Panc1 (cell line): ENCODE data around the gene PPP2R3A. TPM values are rescaled to one million over a fixed set of nuclear protein-coding genes. Genes with fewer than 3 reads are reported as not detected.

ENCODE experiments used
- ATAC-seq: fragments of 200-7000 bp; cut with Tn5 transposase; 2 replicates; pipeline ENCODE4 v1.9.1; 2020; ENCODE audit warnings: mild to moderate bottlenecking, moderate library complexity
- BruUV-seq: library from RNA; stranded (reverse); fragments of 400-500 nt; replicated peaks from 2 replicates; lab custom pipeline; 2021; lab: Mats Ljungman, UMichigan
- CTCF ChIA-PET: fragments of 300-600 bp; sonication (Branson Sonifier 250); formaldehyde crosslinking; loops from one replicate; lab custom pipeline; 2022; ENCODE audit warnings: antibody characterized with exemption; lab: Charles Lee
- POLR2A ChIA-PET: fragments of 300-600 bp; sonication (Branson Sonifier 250); formaldehyde crosslinking; loops from one replicate; lab custom pipeline; 2022; ENCODE audit warnings: antibody characterized with exemption; lab: Charles Lee
- DNase-seq: peaks from one replicate; pipeline ENCODE4 v3.0.0-alpha.2; 2010; ENCODE audit warnings: low read depth, low spot score
- H3K27ac ChIP-seq: 2 replicates; pipeline ENCODE4 v1.5.1; 2011; ENCODE audit warnings: mild to moderate bottlenecking, low read length, inconsistent platforms
- H3K27me3 ChIP-seq: fragments of 200-500 bp; sonication (Bioruptor generic); 2 replicates; pipeline ENCODE4 v1.6.0; 2014; ENCODE audit warnings: low read length, inconsistent platforms; ENCODE audit not compliant: control insufficient read depth, insufficient read depth
- H3K36me3 ChIP-seq: fragments of 200-500 bp; sonication (Bioruptor generic); 2 replicates; pipeline ENCODE4 v1.5.1; 2014; ENCODE audit warnings: inconsistent platforms, mild to moderate bottlenecking, low read length, moderate library complexity; ENCODE audit not compliant: control insufficient read depth, insufficient read depth
- H3K4me1 ChIP-seq: 2 replicates; pipeline ENCODE4 v1.5.1; 2011; ENCODE audit warnings: inconsistent platforms, mild to moderate bottlenecking, low read length, moderate library complexity; ENCODE audit not compliant: control insufficient read depth, insufficient read depth
- H3K4me3 ChIP-seq, 2 experiments: 2 replicates each; pipeline ENCODE4 v1.5.1; 2011 to 2012; ENCODE audit warnings: low read depth in 2 of 2, low read length in 2 of 2, mild to moderate bottlenecking in 2 of 2, inconsistent platforms in 1 of 2, moderate library complexity in 1 of 2
- H3K9me3 ChIP-seq: fragments of 200-500 bp; sonication (Bioruptor generic); 2 replicates; pipeline ENCODE4 v1.5.1; 2014; ENCODE audit warnings: low read depth, mild to moderate bottlenecking, inconsistent platforms, low read length, moderate library complexity; ENCODE audit not compliant: control insufficient read depth, insufficient read depth
- POLR2AphosphoS5 ChIP-seq: IDR thresholded peaks from 2 replicates; pipeline ENCODE4 v1.6.1; 2012; ENCODE audit warnings: mild to moderate bottlenecking, low read depth, low read length, moderate library complexity
- SIN3A ChIP-seq: IDR thresholded peaks from 2 replicates; pipeline ENCODE4 v1.6.1; 2012; ENCODE audit warnings: low read depth, mild to moderate bottlenecking, low read length, moderate library complexity, borderline replicate concordance; ENCODE audit not compliant: insufficient read depth
- TCF7L2 ChIP-seq: IDR thresholded peaks from 2 replicates; pipeline ENCODE4 v1.6.1; 2011; ENCODE audit warnings: mild to moderate bottlenecking, low read depth, low read length, inconsistent platforms
- in situ Hi-C: cut with HindIII; loops from 2 replicates; pipeline ENCODE4 v1.10.0; 2016; ENCODE audit warnings: low sequenced_read_pairs, low pct_unique_long_range_greater_than_20kb
- intact Hi-C: fragments of 100-400 bp; cut with micrococcal nuclease; formaldehyde crosslinking; loops from one replicate; pipeline ENCODE4 v1.10.0; 2022; ENCODE audit not compliant: unreplicated experiment
- total RNA-seq: library from RNA; stranded (reverse); gene quantifications from one replicate; pipeline ENCODE4 v1.2.1, GENCODE V29; 2021; ENCODE audit not compliant: unreplicated experiment
- TF ChIP-seq, protein P1 (sequence below): fragments of 450-650 bp; IDR thresholded peaks from 2 replicates; pipeline ENCODE4 v1.5.1; 2017; ENCODE audit warnings: mild to moderate bottlenecking
- TF ChIP-seq, protein P2 (sequence below), 2 experiments: IDR thresholded peaks; 2 replicates each; pipeline ENCODE4 v1.6.1; 2011 to 2012; ENCODE audit warnings: low read depth in 2 of 2, control low read depth in 1 of 2, low read length in 1 of 2, mild to moderate bottlenecking in 1 of 2, moderate library complexity in 1 of 2; ENCODE audit not compliant: insufficient read depth in 1 of 2

The PPP2R3A gene
- total RNA-seq, 1 experiment from 2014 or later = 8.1 TPM

DNA sequence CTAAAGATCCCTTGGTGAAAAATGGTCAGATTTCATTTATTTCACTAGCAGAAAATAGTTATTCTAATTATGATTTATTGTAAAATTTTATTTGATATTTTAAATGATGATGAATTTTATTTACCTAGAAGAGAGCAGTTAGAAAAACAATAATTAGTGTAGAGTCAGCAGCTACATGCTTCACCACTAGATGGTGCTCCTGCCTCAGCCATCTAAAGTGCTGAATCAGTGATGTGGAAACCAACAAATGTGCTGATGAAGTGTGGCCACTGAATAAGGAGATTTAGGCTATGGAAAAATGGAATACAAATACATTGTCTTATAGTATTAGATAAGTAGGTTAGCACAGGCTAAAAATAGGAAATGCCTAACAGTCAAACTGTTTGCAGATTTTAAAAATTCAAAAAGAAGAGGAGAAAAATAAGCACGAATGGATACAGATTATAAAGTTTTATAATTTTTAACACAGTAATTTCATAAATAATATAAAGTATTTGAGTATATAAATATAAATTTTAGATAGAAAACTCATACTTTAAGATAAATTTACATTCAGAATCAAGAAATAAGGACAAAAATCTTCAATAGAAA is 109.8 kb downstream of the PPP2R3A start:
- ATAC-seq (peak; percentile 79), DNase-seq (peak; percentile 69)
- ChIA-PET CTCF (interaction anchor here (1.3 kb wide), 1 partner anchor 939 kb away, joined by 3 read pairs; no protein-coding TSS in a partner anchor), POLR2A (interaction anchor here (0.6 kb wide), 1 partner anchor 189 kb away, joined by 7 read pairs; no protein-coding TSS in a partner anchor)
- no TSS peak for BruUV-seq
- Histone ChIP-seq H3K27ac (no peak overlapping the region), H3K36me3 (no peaks in the 10 kb centered on the region), H3K27me3 (no peaks in the 10 kb centered on the region), H3K4me3 (no peak overlapping the region), H3K9me3 (no peaks in the 10 kb centered on the region), H3K4me1 (peaks cover 15% of the 10 kb centered on the region)
- in situ Hi-C loops = no loop called here
- TF ChIP-seq, protein P1, sequence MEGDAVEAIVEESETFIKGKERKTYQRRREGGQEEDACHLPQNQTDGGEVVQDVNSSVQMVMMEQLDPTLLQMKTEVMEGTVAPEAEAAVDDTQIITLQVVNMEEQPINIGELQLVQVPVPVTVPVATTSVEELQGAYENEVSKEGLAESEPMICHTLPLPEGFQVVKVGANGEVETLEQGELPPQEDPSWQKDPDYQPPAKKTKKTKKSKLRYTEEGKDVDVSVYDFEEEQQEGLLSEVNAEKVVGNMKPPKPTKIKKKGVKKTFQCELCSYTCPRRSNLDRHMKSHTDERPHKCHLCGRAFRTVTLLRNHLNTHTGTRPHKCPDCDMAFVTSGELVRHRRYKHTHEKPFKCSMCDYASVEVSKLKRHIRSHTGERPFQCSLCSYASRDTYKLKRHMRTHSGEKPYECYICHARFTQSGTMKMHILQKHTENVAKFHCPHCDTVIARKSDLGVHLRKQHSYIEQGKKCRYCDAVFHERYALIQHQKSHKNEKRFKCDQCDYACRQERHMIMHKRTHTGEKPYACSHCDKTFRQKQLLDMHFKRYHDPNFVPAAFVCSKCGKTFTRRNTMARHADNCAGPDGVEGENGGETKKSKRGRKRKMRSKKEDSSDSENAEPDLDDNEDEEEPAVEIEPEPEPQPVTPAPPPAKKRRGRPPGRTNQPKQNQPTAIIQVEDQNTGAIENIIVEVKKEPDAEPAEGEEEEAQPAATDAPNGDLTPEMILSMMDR = peak; percentile 90; the same call in 1 of the 2 replicates
- TF ChIP-seq SIN3A = no peak
- intact Hi-C loops = loop anchor here (2.0 to 10.0 kb wide), 5 partner anchors 117 to 939 kb away; no protein-coding TSS in a partner anchor

DNA sequence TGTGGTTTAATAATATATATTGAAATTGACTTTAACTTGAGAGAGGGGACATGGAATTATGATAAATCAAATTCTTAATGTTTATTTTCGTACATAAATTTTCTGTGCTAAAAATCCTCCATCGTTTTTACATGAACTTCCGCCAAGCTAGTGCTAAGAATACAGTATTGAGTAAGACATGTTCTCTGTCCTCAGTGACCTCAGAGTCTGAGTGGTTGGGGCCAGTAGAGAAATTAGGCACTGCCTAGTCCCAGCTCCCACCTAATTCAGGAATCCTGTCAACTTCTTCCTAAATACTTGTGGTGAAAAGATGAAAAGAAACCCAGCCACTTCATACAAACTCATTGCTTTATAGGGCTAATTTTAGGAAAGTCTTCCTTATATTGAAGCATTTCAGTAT is 110.3 kb downstream of the PPP2R3A start:
- Histone ChIP-seq H3K4me1 (peaks cover 10% of the 10 kb centered on the region), H3K4me3 (no peak overlapping the region), H3K27ac (no peak overlapping the region), H3K9me3 (no peaks in the 10 kb centered on the region), H3K36me3 (no peaks in the 10 kb centered on the region), H3K27me3 (no peaks in the 10 kb centered on the region)
- in situ Hi-C loops = no loop called here
- DNase-seq (no peak), ATAC-seq (no peak)
- no peak for TF ChIP-seq POLR2AphosphoS5
- TF ChIP-seq, protein P2, sequence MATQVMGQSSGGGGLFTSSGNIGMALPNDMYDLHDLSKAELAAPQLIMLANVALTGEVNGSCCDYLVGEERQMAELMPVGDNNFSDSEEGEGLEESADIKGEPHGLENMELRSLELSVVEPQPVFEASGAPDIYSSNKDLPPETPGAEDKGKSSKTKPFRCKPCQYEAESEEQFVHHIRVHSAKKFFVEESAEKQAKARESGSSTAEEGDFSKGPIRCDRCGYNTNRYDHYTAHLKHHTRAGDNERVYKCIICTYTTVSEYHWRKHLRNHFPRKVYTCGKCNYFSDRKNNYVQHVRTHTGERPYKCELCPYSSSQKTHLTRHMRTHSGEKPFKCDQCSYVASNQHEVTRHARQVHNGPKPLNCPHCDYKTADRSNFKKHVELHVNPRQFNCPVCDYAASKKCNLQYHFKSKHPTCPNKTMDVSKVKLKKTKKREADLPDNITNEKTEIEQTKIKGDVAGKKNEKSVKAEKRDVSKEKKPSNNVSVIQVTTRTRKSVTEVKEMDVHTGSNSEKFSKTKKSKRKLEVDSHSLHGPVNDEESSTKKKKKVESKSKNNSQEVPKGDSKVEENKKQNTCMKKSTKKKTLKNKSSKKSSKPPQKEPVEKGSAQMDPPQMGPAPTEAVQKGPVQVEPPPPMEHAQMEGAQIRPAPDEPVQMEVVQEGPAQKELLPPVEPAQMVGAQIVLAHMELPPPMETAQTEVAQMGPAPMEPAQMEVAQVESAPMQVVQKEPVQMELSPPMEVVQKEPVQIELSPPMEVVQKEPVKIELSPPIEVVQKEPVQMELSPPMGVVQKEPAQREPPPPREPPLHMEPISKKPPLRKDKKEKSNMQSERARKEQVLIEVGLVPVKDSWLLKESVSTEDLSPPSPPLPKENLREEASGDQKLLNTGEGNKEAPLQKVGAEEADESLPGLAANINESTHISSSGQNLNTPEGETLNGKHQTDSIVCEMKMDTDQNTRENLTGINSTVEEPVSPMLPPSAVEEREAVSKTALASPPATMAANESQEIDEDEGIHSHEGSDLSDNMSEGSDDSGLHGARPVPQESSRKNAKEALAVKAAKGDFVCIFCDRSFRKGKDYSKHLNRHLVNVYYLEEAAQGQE (IDR thresholded peaks at IDR 0.05; ENCODE audit: insufficient read depth in 1 of 2, low read depth in 2 of 2, low read length in 1 of 2) = no peak
- no peak for TF ChIP-seq TCF7L2
- TF ChIP-seq, protein P1 = no peak
- no peak for TF ChIP-seq SIN3A
- POLR2A ChIA-PET = interaction anchor here (0.6 kb wide), 1 partner anchor 189 kb away, joined by 7 read pairs; no protein-coding TSS in a partner anchor
- no TSS peak for BruUV-seq
- intact Hi-C loops = loop anchor here (2.0 to 10.0 kb wide), 5 partner anchors 116 to 939 kb away; no protein-coding TSS in a partner anchor
- CTCF ChIA-PET = no interaction called here
